ENCODE results near the gene RNF13. TPM values are rescaled to one million over a fixed set of nuclear protein-coding genes. Genes with fewer than 3 reads are reported as not detected.

The RNF13 gene
- total and polyA plus RNA-seq, 4 experiments from 2014 or later: 63.3 to 136 (median 98.7) TPM

DNA sequence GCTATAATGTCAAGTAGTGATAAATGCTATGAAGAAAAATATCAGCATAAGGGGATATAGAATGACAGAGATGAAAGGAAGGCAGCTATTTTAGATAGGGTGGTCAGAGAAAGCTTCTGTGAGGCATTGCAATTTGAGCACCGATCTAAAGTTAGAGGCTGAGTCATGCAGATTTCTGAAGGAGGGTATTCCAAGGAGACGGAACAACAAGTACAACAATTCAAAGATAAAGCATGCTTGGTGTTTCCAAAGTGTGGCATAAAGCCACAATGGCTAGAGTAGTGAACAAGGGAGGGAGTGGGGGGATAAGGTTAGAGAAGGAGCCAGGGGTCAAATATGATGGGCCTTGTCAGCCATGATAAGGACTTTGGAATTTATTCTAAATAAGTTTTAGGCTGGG is 85.8 kb downstream of the RNF13 start:
- H3K27ac Mint-ChIP-seq: no peak overlapping the region
- no peaks in the 10 kb centered on the region for H3K27me3 Mint-ChIP-seq
- POLR2A ChIA-PET (ENCODE audit: partially characterized antibody): no interaction called here
- H3K4me3 Mint-ChIP-seq: no peak overlapping the region
- intact Hi-C loops (cut with micrococcal nuclease): no loop called here
- Histone ChIP-seq H3K27ac (ENCODE audit: low read depth, low read length) (no peak overlapping the region), H3K27me3 (ENCODE audit: insufficient read depth, low read length) (no peaks in the 10 kb centered on the region), H3K9me3 (ENCODE audit: control insufficient read depth in 1 of 2, low read length in 2 of 2) (no peaks in the 10 kb centered on the region), H3K4me1 (ENCODE audit: insufficient read depth, low read length) (no peaks in the 10 kb centered on the region), H3K4me3 (ENCODE audit: low read length in 2 of 2) (no peak overlapping the region), H3K36me3 (ENCODE audit: insufficient read depth, low read length) (peaks cover 4% of the 10 kb centered on the region)
- H3K9me3 Mint-ChIP-seq: no peaks in the 10 kb centered on the region
- DNase-seq: no peak
- H3K36me3 Mint-ChIP-seq: peaks cover 31 to 37% of the 10 kb centered on the region in 2 donors
- CTCF ChIA-PET (ENCODE audit: partially characterized antibody): interaction anchor here (1.8 kb wide), 1 partner anchor 37 kb away, joined by 5 read pairs; no protein-coding TSS in a partner anchor
- H3K4me1 Mint-ChIP-seq: peaks cover 3 to 12% (median 5%) of the 10 kb centered on the region in 4 donors

DNA sequence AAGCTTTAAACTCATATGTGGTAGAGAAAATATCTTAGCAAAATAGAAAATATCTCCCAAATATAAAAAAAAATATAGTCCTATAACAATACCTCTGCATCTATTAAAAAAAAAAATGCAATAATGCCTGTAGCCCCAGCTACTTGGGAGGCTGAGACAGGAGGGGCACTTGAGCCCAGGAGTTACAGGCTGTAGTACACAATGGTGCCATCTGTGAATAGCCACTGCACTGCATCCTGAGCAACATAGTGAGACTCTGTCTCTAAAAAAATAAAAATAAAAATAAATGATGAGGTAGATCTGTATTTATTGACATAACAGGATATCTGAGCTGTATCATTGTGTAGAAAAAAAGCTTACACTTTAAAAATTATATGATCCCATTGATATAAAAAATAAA is 87.3 kb downstream of the RNF13 start:
- no peaks in the 10 kb centered on the region for H3K4me1 ChIP-seq (ENCODE audit: insufficient read depth, low read length)
- no peak overlapping the region for H3K4me3 Mint-ChIP-seq
- H3K27me3 ChIP-seq (ENCODE audit: insufficient read depth, low read length): no peaks in the 10 kb centered on the region
- no peaks in the 10 kb centered on the region for H3K27me3 Mint-ChIP-seq
- H3K27ac ChIP-seq (ENCODE audit: low read depth, low read length): no peak overlapping the region
- H3K36me3 ChIP-seq (ENCODE audit: insufficient read depth, low read length): peaks cover 4% of the 10 kb centered on the region
- peaks cover 38 to 39% of the 10 kb centered on the region in 2 donors for H3K36me3 Mint-ChIP-seq
- H3K9me3 Mint-ChIP-seq: no peaks in the 10 kb centered on the region
- intact Hi-C loops (cut with micrococcal nuclease): no loop called here
- peaks cover 3 to 12% (median 5%) of the 10 kb centered on the region in 4 donors for H3K4me1 Mint-ChIP-seq
- POLR2A ChIA-PET (ENCODE audit: partially characterized antibody): no interaction called here
- no peak overlapping the region for H3K27ac Mint-ChIP-seq
- H3K4me3 ChIP-seq (ENCODE audit: low read length in 2 of 2): no peak overlapping the region
- H3K9me3 ChIP-seq (ENCODE audit: control insufficient read depth in 1 of 2, low read length in 2 of 2): no peaks in the 10 kb centered on the region
- no peak for DNase-seq
- CTCF ChIA-PET (ENCODE audit: partially characterized antibody): interaction anchor here (1.1 to 1.9 kb wide), 3 partner anchors 21 to 92 kb away, joined by 3 to 5 read pairs (median 4); no protein-coding TSS in a partner anchor

DNA sequence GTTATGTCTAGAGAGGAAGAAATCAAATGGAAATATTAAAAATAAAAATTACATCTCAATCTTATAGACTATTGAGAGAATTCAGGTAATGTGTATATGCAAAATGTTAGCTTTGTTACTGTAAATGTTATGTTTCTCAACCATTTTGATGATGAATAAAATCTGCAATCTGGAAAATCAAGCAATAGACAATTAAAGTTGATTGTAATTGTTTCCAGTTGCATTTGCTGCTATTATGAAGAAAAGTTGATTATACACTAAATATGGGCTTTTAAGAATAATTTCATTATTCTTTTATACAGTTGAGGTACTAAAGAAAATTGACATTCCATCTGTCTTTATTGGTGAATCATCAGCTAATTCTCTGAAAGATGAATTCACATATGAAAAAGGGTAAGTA is 88.8 kb downstream of the RNF13 start:
- H3K9me3 ChIP-seq (ENCODE audit: control insufficient read depth in 1 of 2, low read length in 2 of 2): no peaks in the 10 kb centered on the region
- POLR2A ChIA-PET (ENCODE audit: partially characterized antibody): no interaction called here
- no peak for DNase-seq
- Mint-ChIP-seq H3K27ac (no peak overlapping the region), H3K4me1 (peaks cover 3 to 12% (median 5%) of the 10 kb centered on the region in 4 donors), H3K9me3 (no peaks in the 10 kb centered on the region), H3K27me3 (no peaks in the 10 kb centered on the region), H3K36me3 (peaks cover 39% of the 10 kb centered on the region in 2 donors), H3K4me3 (no peak overlapping the region)
- H3K4me1 ChIP-seq (ENCODE audit: insufficient read depth, low read length): no peaks in the 10 kb centered on the region
- H3K4me3 ChIP-seq (ENCODE audit: low read length in 2 of 2): no peak overlapping the region
- intact Hi-C loops (cut with micrococcal nuclease): no loop called here
- peaks cover 4% of the 10 kb centered on the region for H3K36me3 ChIP-seq (ENCODE audit: insufficient read depth, low read length)
- CTCF ChIA-PET (ENCODE audit: partially characterized antibody): no interaction called here
- no peaks in the 10 kb centered on the region for H3K27me3 ChIP-seq (ENCODE audit: insufficient read depth, low read length)
- no peak overlapping the region for H3K27ac ChIP-seq (ENCODE audit: low read depth, low read length)

DNA sequence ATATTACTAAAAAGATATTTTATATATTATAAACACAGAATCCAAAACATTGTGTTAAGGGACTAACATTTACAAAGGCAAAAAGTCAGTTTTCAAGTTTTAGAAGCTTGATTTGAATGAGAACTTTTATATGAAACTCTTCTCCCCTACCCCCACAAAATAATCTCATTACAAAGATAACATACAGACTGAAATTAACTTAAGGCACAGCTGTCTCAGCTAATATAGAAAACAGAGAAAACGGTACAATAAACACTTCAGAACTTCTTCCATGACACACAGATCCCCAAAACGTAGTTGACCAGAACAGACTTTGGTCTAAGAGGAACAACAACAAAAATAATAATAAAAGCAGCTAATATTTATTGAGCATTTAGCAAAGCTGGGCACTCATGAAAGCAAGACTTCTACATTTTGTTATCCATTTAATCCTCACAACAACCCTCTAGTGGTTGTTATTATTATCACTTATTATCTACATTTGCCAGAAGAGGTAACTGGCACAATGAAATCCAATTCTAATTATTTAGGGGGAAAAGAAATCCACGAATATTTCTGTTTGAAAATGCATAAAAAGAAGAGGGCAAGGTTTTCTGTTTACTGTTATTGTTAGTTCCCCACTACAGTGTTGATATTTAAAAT is 89.6 kb downstream of the RNF13 start:
- intact Hi-C loops (cut with micrococcal nuclease): no loop called here
- Histone ChIP-seq H3K27me3 (ENCODE audit: insufficient read depth, low read length) (no peaks in the 10 kb centered on the region), H3K27ac (ENCODE audit: low read depth, low read length) (no peak overlapping the region), H3K4me1 (ENCODE audit: insufficient read depth, low read length) (no peaks in the 10 kb centered on the region), H3K4me3 (ENCODE audit: low read length in 2 of 2) (no peak overlapping the region), H3K36me3 (ENCODE audit: insufficient read depth, low read length) (peaks cover 2% of the 10 kb centered on the region), H3K9me3 (ENCODE audit: control insufficient read depth in 1 of 2, low read length in 2 of 2) (no peaks in the 10 kb centered on the region)
- peak overlapping the region in 1 of 7 donors; percentile 2 for H3K27ac Mint-ChIP-seq
- H3K4me1 Mint-ChIP-seq: peaks cover 3 to 12% (median 5%) of the 10 kb centered on the region in 4 donors
- no peak for DNase-seq
- ChIA-PET CTCF (ENCODE audit: partially characterized antibody) (no interaction called here), POLR2A (ENCODE audit: partially characterized antibody) (no interaction called here)
- peaks cover 37 to 38% of the 10 kb centered on the region in 2 donors for H3K36me3 Mint-ChIP-seq
- H3K9me3 Mint-ChIP-seq: no peaks in the 10 kb centered on the region
- no peak overlapping the region for H3K4me3 Mint-ChIP-seq
- H3K27me3 Mint-ChIP-seq: no peaks in the 10 kb centered on the region

DNA sequence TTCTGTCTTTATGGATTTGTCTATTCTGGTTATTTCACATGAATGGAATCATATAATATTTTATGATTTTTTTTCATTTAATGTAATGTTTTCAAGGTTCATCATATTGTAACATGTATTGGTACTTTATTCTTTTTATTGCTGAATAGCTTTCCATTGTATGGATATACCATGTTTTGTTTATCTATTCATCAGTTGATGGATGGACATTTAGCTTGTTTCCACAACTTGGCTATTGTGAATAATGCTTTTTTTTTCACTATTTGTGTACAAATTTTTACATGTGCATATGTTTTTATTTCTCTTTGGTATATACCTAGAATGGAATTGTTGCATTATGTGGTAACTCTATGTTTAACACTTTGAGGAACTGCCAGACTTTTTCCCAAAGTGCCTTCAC is 93.0 kb downstream of the RNF13 start:
- CTCF ChIA-PET (ENCODE audit: partially characterized antibody): interaction anchor here (0.7 to 1.9 kb wide), 4 partner anchors 36 to 494 kb away, joined by 3 to 6 read pairs (median 4); no protein-coding TSS in a partner anchor
- Mint-ChIP-seq H3K4me1 (peaks cover 0 to 6% (median 0%) of the 10 kb centered on the region in 4 donors), H3K27me3 (no peaks in the 10 kb centered on the region), H3K4me3 (no peak overlapping the region), H3K36me3 (peaks cover 41% of the 10 kb centered on the region in 2 donors), H3K27ac (no peak overlapping the region), H3K9me3 (no peaks in the 10 kb centered on the region)
- Histone ChIP-seq H3K27ac (ENCODE audit: low read depth, low read length) (no peak overlapping the region), H3K9me3 (ENCODE audit: control insufficient read depth in 1 of 2, low read length in 2 of 2) (no peaks in the 10 kb centered on the region), H3K4me3 (ENCODE audit: low read length in 2 of 2) (no peak overlapping the region), H3K27me3 (ENCODE audit: insufficient read depth, low read length) (no peaks in the 10 kb centered on the region), H3K4me1 (ENCODE audit: insufficient read depth, low read length) (no peaks in the 10 kb centered on the region), H3K36me3 (ENCODE audit: insufficient read depth, low read length) (no peaks in the 10 kb centered on the region)
- POLR2A ChIA-PET (ENCODE audit: partially characterized antibody): no interaction called here
- DNase-seq: no peak
- intact Hi-C loops (cut with micrococcal nuclease): no loop called here

DNA sequence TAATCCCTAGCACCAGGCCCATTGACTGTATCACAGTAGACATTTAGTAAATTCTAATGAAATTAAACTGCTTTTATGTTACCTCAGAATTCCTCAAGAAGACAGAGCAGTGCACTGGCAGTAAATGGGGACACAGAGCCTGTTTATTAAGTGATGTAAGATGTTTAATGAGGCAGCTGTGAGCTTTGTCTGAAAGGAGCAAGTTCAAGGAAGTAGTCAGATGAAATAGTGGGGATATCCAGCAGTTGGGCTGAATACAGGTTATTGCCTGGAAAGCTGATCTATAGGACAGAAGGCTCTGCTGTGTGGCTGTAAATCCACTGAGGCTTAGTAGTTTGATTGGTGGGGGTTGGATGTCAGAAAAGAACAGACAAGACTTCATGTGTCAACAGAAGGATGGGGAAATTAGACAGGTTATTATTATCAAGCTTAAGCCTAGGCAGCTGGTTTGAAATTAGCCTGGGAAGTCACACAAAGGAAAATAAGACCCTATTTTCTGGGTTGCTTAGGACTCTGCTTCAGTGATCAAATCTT is 95.5 kb downstream of the RNF13 start:
- peaks cover 0 to 5% (median 0%) of the 10 kb centered on the region in 4 donors for H3K4me1 Mint-ChIP-seq
- peaks cover 37 to 47% of the 10 kb centered on the region in 2 donors for H3K36me3 Mint-ChIP-seq
- Histone ChIP-seq H3K4me1 (ENCODE audit: insufficient read depth, low read length) (no peaks in the 10 kb centered on the region), H3K27ac (ENCODE audit: low read depth, low read length) (no peak overlapping the region), H3K27me3 (ENCODE audit: insufficient read depth, low read length) (no peaks in the 10 kb centered on the region), H3K36me3 (ENCODE audit: insufficient read depth, low read length) (no peaks in the 10 kb centered on the region), H3K4me3 (ENCODE audit: low read length in 2 of 2) (no peak overlapping the region), H3K9me3 (ENCODE audit: control insufficient read depth in 1 of 2, low read length in 2 of 2) (no peaks in the 10 kb centered on the region)
- no peak overlapping the region for H3K4me3 Mint-ChIP-seq
- DNase-seq: no peak
- intact Hi-C loops (cut with micrococcal nuclease): no loop called here
- POLR2A ChIA-PET (ENCODE audit: partially characterized antibody): no interaction called here
- no peaks in the 10 kb centered on the region for H3K9me3 Mint-ChIP-seq
- CTCF ChIA-PET (ENCODE audit: partially characterized antibody): interaction anchor here (0.7 to 1.5 kb wide), 2 partner anchors 28 to 317 kb away, joined by 3 read pairs; no protein-coding TSS in a partner anchor
- peak overlapping the region in 1 of 7 donors; percentile 7 for H3K27ac Mint-ChIP-seq
- H3K27me3 Mint-ChIP-seq: no peaks in the 10 kb centered on the region

DNA sequence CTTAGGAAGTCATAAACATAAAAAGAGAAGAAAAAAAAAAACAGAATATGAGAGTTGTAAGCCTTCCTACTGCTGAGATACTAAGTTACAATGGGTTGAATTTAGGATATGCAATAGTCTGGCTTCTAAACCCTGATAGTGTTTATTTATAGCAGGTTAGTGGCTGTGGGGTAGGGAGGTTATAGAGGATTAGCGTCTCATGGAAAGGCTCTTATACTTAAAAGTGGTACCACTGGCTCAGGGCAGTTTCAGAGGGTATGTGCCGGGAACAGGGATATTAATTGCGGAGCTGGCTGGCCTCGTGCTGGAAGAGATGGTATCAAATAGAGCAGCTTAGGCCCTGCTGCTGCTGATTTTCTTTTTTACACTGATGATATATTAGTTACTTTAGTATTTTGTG is 96.9 kb downstream of the RNF13 start:
- ChIA-PET CTCF (ENCODE audit: partially characterized antibody) (no interaction called here), POLR2A (ENCODE audit: partially characterized antibody) (no interaction called here)
- no peaks in the 10 kb centered on the region for H3K9me3 Mint-ChIP-seq
- H3K4me3 Mint-ChIP-seq: no peak overlapping the region
- H3K27ac ChIP-seq (ENCODE audit: low read depth, low read length): no peak overlapping the region
- H3K27ac Mint-ChIP-seq: no peak overlapping the region
- H3K36me3 ChIP-seq (ENCODE audit: insufficient read depth, low read length): no peaks in the 10 kb centered on the region
- no peaks in the 10 kb centered on the region for H3K4me1 ChIP-seq (ENCODE audit: insufficient read depth, low read length)
- no peak overlapping the region for H3K4me3 ChIP-seq (ENCODE audit: low read length in 2 of 2)
- H3K27me3 Mint-ChIP-seq: no peaks in the 10 kb centered on the region
- peaks cover 39 to 50% of the 10 kb centered on the region in 2 donors for H3K36me3 Mint-ChIP-seq
- peaks cover 0 to 5% (median 0%) of the 10 kb centered on the region in 4 donors for H3K4me1 Mint-ChIP-seq
- no peaks in the 10 kb centered on the region for H3K9me3 ChIP-seq (ENCODE audit: control insufficient read depth in 1 of 2, low read length in 2 of 2)
- intact Hi-C loops (cut with micrococcal nuclease): no loop called here
- H3K27me3 ChIP-seq (ENCODE audit: insufficient read depth, low read length): no peaks in the 10 kb centered on the region
- DNase-seq: no peak

Measured in CD4-positive, alpha-beta memory T cell (primary cell).